ENCODE data around the gene TRPT1.

The TRPT1 gene

GRCh38 chr11:64208796-64209562, 17.0 kb downstream of the TRPT1 start:
- DNase-seq (ENCODE audit: low read depth, low spot score): no peak

DNA sequence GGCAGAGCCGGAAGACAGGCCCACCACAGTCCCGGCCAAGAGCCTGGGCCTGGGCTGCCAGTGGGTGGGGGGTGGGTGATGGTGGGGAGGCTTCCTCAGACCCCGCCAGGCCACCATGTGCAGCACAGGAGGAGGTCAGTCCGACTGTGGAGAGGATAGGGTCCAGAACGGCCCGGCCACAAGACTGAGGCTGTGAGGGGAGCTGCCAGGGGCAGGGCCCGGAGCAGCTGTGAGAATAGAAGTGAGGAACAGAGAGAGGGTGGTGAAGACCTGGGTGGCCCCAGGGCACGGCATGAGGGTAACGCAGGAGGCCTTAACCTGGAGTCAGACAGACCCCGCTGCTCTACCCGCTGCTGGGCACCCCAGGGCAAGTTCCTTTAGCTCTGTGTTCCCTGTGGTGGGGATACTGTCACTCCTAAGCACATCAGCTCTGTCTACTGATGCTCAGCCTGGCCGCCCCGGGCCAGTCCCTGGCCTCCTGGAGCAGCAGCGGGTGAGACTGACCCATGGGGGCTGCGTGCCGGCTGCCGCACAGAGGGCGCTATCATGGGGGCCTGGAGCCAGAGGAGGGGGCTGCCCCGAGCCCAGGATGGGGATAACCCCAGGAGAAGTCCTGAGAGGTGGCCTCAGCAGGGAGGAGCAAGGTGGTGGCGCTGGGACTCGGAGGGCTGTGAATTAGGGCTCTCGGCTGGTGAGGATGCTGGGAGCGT, 17.7 kb downstream of the TRPT1 start:
- DNase-seq (ENCODE audit: low read depth, low spot score): no peak

DNA sequence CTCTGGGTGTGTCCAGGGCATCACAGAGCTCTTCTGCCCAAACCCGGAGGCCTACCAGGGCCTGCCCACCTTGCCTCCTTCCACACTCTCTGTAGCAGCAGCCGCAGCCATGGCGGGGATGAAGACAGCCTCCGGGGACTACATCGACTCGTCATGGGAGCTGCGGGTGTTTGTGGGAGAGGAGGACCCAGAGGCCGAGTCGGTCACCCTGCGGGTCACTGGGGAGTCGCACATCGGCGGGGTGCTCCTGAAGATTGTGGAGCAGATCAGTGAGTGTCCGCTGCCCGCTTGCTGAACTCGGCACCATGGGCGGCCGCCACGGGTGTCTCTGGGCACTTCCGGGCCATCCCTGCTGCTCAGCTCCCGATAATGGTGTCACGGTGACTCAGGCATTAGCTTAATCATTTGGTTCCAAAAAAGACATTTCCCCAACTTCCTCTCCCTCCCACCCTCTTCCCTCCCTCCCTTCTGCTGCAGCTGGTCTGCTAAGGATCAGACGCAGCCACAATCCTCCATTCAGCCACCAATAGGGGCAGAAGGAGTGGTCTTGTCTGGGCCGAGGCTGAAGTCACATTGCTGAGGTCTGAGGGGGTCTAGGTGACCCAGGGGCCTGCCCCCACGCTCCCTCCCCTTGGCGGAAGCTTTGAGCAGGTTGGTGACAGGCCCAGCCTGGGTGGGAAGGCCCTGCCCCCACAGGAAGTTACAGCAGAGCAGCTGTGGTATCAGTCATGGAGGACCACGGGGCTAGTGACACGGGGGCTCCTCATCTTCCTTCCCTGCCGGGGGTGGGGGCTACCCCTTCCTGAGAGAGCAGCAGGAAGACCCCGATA, 18.5 kb downstream of the TRPT1 start:
- no peak for DNase-seq (ENCODE audit: low read depth, low spot score)

DNA sequence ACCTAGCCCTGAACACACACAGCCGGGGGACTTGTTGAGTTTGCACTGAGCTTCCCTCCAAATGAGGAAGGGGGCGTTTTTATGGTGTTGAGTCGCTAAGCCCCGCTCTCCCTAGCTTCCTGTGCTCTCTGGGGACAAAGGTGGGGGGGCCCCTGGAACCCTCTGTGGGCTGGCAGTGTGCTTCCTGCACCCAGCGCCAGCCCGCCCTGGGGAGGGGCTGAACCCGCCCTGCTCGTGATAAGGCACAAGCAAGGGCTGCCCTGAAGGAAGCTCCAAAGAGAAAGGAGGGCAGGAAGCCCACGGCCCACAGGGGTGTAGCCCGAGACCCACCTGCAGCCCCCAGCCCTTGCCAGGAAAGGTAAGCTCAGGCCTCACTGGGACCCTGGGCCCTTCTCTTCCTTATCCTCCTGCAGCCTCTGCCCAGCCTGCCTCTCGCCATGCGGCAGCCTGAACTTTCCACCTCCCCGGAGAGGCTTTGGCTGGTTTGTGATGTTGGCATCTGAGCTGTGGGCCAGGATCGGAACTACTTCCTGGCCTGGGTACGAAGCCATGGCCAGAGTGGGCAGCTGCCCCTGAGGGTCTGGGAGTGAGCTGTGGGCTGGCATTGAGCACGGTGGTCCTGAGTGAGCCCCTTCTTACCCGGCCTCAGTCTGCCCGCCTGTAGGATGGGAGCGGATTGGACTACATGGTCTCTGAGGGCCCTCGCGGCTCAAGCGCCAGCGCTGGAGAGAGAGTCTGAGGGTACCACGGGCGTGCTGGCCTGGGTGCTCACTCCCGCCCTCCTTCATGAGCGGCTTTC, 19.3 kb downstream of the TRPT1 start, which contains the start of gene FERMT3:
TSS of gene FERMT3 (plus strand) at position 265 of the 799 bp plus-strand sequence. CDS start 644 bp downstream, outside the sequence.
- DNase-seq (ENCODE audit: low read depth, low spot score): no peak

DNA sequence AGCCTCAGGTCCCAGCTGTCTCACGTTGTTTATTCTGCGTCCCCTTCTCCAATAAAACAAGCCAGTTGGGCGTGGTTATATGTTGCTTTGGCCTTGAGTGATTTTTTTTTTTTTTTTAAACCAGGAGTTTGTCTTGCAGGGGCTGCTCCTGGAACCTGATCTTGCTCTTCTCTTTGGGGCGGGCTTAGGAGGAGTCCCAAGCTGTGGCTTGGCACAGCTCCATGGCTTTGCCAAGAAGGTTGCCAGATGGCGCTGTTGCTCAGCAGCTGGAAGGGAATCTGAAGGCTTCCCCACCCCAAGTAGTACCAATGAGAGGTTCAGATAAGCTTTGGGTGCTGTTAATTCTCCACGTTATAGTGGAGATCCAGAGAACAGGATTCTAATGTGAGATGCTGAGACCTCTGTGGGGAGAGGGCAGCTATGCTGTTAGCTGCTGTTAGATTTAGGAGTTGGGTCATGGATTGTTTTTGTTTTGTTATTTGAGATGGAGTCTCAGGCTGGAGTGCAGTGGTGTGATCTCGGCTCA, 21.5 kb downstream of the TRPT1 start:
- DNase-seq (ENCODE audit: low read depth, low spot score): peak; percentile 93

- DNase-seq (ENCODE audit: low read depth, low spot score): no peak
Measured at GRCh38 chr11:64204080-64204440, 21.9 kb downstream of the TRPT1 start.

GRCh38 chr11:64203421-64204079, 22.4 kb downstream of the TRPT1 start:
- no peak for DNase-seq (ENCODE audit: low read depth, low spot score)

DNA sequence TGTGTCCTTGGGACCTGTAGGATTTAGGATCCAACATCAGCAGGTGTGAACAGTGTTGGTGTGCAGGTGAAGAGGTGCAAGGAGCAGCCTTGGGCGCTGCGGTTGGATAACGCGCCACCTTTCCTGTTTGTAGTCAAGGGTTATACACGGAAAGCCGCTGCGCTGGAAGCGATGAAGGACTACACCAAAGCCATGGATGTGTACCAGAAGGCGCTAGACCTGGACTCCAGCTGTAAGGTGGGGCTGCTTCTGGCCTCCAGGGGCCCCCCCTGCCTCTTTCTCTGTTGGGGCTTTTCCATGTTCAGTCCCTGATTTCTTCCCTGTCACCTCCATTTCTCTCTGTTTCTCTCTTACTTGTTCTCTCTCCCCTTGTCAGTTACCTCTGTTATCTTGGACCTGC, 23.0 kb downstream of the TRPT1 start:
- DNase-seq (ENCODE audit: low read depth, low spot score): no peak

DNA sequence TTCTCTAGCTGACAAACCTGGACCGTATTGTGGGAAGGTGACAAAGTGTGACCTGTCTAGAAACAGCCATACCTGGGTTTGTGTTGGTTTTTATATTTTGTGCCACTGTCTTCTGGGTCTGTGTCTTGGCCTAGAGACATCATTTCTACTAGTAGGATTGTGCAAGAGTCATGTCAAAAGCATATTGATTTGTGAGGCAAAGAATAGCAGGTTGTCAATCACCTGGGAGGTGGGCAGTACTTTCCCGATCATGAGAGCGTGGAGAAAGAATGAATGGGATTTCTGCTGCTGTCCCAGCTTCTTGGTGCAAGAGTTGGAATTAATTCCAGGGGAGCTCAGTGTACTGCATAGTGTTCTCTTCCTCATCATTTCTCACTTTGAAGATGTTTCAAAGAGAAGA, 24.4 kb downstream of the TRPT1 start:
- no peak for DNase-seq (ENCODE audit: low read depth, low spot score)

GRCh38 chr11:64198511-64198910, 27.5 kb downstream of the TRPT1 start:
- DNase-seq (ENCODE audit: low read depth, low spot score): no peak

DNA sequence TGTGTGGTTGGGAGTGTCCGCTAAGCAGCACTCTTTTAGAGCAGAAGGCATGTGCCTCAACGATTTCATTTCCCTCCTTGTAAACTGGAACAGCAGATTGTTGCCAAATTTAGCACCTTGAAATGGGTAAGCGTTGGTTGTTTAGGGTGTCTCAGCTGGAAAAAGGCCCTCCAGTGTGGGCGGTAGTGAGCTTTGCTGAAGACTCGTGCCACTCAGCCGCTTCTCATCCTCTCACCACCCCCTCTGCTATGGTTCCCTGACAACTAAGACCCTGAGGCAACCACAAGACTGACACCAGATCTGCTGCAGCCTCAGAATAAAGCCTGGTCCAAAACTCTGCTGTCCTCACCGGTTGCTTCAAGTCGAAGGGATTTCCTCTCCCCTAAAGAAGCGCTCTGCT, 29.4 kb downstream of the TRPT1 start:
- DNase-seq (ENCODE audit: low read depth, low spot score): no peak

GRCh38 chr11:64192434-64192833, 33.6 kb downstream of the TRPT1 start:
- DNase-seq (ENCODE audit: low read depth, low spot score): no peak

GRCh38 chr11:64186492-64187165, 39.4 kb downstream of the TRPT1 start:
- DNase-seq (ENCODE audit: low read depth, low spot score): no peak

GRCh38 chr11:64185693-64186491, 40.1 kb downstream of the TRPT1 start, which contains the start of gene STIP1:
Gene STIP1 (plus strand): TSS chr11:64186171. CDS start chr11:64186262, 91 bp downstream.
- peak; percentile 100 for DNase-seq (ENCODE audit: low read depth, low spot score)

- no peak for DNase-seq (ENCODE audit: low read depth, low spot score)
Measured at GRCh38 chr11:64185175-64185692, 40.8 kb downstream of the TRPT1 start.

- DNase-seq (ENCODE audit: low read depth, low spot score): no peak
Measured at GRCh38 chr11:64183890-64184289, 42.1 kb downstream of the TRPT1 start.

GRCh38 chr11:64181506-64182411, 44.2 kb downstream of the TRPT1 start:
- peak; percentile 66 for DNase-seq (ENCODE audit: low read depth, low spot score)

- DNase-seq (ENCODE audit: low read depth, low spot score): no peak
Measured at GRCh38 chr11:64180891-64181290, 45.1 kb downstream of the TRPT1 start.
